CD4-positive, alpha-beta T cell treated with Interleukin-6 at 100 ng/mL for 8 hours (primary cell): ENCODE measurements around the gene GRPR.
"Not testable (repeated sequence)": the region's sequence is repeated elsewhere in the genome, so short reads cannot be mapped to it uniquely, and the experiment has no call there.

ENCODE experiments used
- DNase-seq: peaks from one replicate; pipeline ENCODE4 v3.0.0-alpha.2; 2020; ENCODE audit warnings: mixed read lengths, low spot score

GRPR gene

GRCh38 chrX:16177260-16177659 lies 53.9 kb downstream of the GRPR start:
- DNase-seq, result no peak

- not testable (repeated sequence) for DNase-seq
These were observed 60.5 kb downstream of the GRPR start for GRCh38 chrX:16183843-16184242.

GRCh38 chrX:16185725-16186136 lies 62.4 kb downstream of the GRPR start:
- no peak for DNase-seq

DNA sequence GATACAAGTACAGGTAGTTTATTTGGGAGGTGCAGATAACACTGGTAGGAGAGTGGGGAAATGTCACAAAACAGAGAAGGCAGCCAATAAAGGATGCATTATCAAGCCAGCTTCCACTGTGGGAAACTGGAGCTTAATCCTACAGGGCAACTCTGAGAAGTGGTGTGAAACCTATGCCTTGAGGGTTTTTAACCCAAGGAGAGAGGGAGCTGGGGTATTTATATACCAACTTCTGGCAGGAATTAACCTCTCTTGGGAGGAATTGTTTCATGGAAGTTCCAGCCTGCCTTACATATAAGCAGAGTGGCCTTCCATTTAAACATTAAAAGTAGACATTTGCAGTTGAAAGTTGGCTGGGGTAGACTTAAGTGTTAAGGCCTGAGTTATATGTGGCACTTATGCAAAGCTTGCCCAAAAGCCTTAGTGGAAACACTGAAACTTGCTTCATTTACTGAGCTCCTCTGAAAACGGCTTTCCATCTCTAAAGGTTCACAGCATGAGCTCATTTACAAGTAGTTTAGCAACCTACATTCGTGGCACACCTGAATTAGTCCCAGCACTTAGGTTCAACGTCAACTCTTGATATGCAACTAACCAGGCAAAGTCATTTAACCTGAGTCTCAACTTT lies 63.1 kb downstream of the GRPR start:
- DNase-seq, result no peak

DNA sequence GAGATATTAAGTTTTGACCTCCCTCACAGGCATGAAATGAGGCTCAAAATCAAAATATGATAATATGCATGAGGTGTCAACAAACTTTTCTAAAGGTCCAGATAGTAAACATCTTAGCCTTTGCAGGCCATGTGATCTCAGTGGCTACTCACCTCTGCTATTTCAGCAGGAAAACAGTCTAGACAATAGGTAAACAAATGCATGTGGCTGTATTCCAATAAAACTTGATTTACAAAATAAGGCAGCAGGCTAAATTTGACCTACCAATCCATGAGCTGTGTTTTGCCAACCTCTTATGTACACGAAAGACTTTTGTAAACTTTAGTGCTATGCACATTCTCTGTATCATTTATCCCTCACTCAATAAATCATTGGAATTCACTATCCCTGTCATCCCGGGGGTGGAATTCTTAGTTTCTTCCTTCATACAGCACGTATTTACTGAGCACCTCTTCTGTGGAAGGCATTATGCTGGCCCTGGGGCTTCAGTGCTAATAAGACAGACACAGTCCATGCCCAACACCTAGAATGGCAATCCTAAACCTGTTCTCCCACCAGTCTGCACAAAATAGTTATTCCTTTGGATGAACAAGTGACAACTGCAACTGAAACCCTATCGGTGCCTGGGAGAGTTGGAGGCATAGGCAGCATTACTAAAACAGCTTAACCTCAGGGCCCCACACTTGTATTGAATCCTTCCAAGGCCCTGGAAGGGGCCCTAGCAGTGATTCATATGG lies 63.8 kb downstream of the GRPR start:
- DNase-seq, result no peak

DNA sequence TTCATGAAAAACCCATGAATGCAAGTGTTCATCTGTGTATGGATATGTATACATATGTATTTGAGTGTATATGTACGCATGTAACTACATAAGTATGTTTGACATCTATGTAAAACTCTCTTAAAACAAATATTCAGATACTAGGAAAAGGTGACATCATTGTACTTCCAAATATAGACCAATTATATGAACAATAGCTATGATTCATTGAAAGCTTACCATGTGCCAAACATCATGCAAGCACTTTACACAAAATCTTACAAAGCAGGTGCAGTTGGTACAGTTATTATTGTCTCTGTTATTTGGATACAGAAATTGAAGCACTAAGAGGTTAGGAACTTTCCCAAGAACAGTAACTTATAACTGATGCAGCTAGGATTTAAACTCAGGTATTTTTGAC lies 65.3 kb downstream of the GRPR start:
- DNase-seq, result no peak

GRCh38 chrX:16191605-16192004 lies 68.2 kb downstream of the GRPR start:
- no peak for DNase-seq

- no peak for DNase-seq
These were observed 73.5 kb downstream of the GRPR start for GRCh38 chrX:16196829-16197228.

DNA sequence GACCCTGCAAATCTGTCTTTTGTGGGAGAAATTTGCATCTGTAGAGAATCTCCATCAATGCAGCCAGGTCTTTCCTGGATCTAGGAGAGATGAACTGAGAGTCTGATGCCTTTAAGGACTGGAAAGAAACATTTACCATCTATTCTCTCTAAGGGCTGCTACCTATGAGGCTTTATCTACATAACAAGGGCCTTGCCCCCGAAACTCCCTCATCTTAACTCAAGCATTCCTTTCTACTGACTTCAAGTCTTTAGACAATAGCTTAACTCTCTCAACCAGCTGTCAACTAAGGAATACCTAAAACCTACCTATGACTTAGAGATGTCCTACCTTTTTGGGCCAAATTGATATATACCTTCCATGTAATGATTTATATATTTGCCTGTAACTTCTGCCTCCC lies 76.0 kb downstream of the GRPR start:
- DNase-seq, result no peak

- DNase-seq, result no peak
These were observed 79.6 kb downstream of the GRPR start for GRCh38 chrX:16202943-16203342.
